ENCODE results near the gene BGLAP.

BGLAP gene

DNA sequence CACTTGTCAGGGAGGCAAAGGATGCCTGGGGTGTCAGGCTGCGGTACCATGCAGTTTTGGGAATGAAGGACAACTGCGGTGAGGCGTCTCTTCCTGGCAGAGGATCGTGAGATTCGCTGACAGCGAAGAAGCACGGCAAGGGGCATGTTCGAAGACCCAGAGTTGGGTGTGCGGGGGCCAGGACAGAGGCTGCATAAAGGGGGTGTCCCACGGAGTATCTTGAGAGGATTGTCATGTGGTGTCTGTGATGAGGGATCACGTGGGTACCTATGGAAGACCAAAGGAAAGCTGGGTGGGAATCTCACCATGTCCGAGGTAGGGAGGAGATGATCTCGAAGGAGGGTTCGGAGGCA is 47.7 kb upstream of the BGLAP start:
- Histone ChIP-seq H3K27ac (ENCODE audit: extremely low read depth, low read depth, low read length) (peak overlapping the region; percentile 50; the same call in 1 of the 2 replicates), H3K4me3 (ENCODE audit: low read depth, low read length) (peak overlapping the region; percentile 80)
- CTCF ChIA-PET: interaction anchor here (1.1 to 1.5 kb wide), 2 partner anchors 9 to 31 kb away, joined by 4 to 7 read pairs; no protein-coding TSS in a partner anchor

DNA sequence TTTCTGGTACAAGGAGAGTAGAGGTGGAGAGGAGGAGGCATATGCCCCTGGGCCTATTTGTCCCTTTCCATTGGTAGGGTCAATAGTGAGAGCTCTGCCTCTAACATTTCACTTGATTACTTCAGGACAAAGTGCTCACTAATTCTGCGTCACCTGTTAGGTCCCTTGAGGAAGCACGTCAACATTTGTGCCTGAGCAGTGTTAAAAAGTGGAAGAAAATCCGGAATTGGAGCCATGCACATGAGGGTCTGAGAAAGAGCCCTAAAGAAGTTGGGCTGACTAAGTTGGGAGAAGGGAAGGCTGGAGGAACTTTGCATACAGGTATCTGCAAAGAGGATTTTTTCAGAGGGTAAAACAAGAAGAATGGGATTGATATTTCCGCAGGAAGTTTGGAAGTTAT is 46.1 kb upstream of the BGLAP start:
- POLR2A ChIA-PET: interaction anchor here (0.6 kb wide), 1 partner anchor 105 kb away, joined by 4 read pairs; no protein-coding TSS in a partner anchor
- no peak overlapping the region for H3K27ac ChIP-seq (ENCODE audit: extremely low read depth, low read depth, low read length)
- CTCF ChIA-PET: no interaction called here

More for the DNA sequence above, 47.7 kb upstream of the BGLAP start:
- TF ChIP-seq ZNF777 (tag by site-specific recombination; IDR thresholded peaks at IDR 0.05; ENCODE audit: borderline replicate concordance): 0 out of 2 replicates have a peak, but pooled peaks have one; percentile 31
- TF ChIP-seq ZNF501 (tag by site-specific recombination; IDR thresholded peaks at IDR 0.05): 0 out of 2 replicates have a peak, but pooled peaks have one; percentile 18
- TF ChIP-seq, protein P1, sequence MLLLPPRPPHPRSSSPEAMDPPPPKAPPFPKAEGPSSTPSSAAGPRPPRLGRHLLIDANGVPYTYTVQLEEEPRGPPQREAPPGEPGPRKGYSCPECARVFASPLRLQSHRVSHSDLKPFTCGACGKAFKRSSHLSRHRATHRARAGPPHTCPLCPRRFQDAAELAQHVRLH (tag by site-specific recombination; IDR thresholded peaks at IDR 0.05): 0 out of 2 replicates have a peak, but pooled peaks have one; percentile 3
- TF ChIP-seq ZNF433 (tag by site-specific recombination; IDR thresholded peaks at IDR 0.05; ENCODE audit: low read depth): no peak
- no peak for TF ChIP-seq ZNF776 (tag by site-specific recombination; IDR thresholded peaks at IDR 0.05; ENCODE audit: borderline replicate concordance)
- TF ChIP-seq ZFHX2 (tag by site-specific recombination; conservative IDR thresholded peaks at IDR 0.05): 0 out of 2 replicates have a peak, but pooled peaks have one; percentile 4
- 0 out of 2 replicates have a peak, but pooled peaks have one; percentile 49 for TF ChIP-seq KLF16 (tag by site-specific recombination; IDR thresholded peaks at IDR 0.05)
- 0 out of 2 replicates have a peak, but pooled peaks have one; percentile 33 for TF ChIP-seq ZNF24 (tag by site-specific recombination; IDR thresholded peaks at IDR 0.05)
- H3K36me3 ChIP-seq (ENCODE audit: control insufficient read depth in 2 of 2, insufficient read depth in 1 of 2, low read length in 2 of 2): peaks cover 0 to 32% of the 10 kb centered on the region in 2 experiments; a peak in 1 of 3 replicates
- POLR2A ChIA-PET: interaction anchor here (0.6 to 2.4 kb wide), 8 partner anchors 9 to 112 kb away, joined by 3 to 49 read pairs (median 3); partner anchors contain the start of genes LMNA and PMF1
- no peaks in the 10 kb centered on the region for H3K9me3 ChIP-seq (ENCODE audit: control insufficient read depth, insufficient read depth, low read depth, low read length)
- H3K4me1 ChIP-seq (ENCODE audit: control insufficient read depth, insufficient read depth, low read length): peaks cover 3% of the 10 kb centered on the region; the same call in 1 of the 2 replicates

More for the DNA sequence above, 46.1 kb upstream of the BGLAP start:
- Histone ChIP-seq H3K9me3 (ENCODE audit: control insufficient read depth, insufficient read depth, low read depth, low read length) (no peaks in the 10 kb centered on the region), H3K4me1 (ENCODE audit: control insufficient read depth, insufficient read depth, low read length) (peaks cover 3% of the 10 kb centered on the region; the same call in 1 of the 2 replicates), H3K36me3 (ENCODE audit: control insufficient read depth in 2 of 2, insufficient read depth in 1 of 2, low read length in 2 of 2) (peaks cover 0 to 46% of the 10 kb centered on the region in 2 experiments; a peak in 1 of 3 replicates), H3K4me3 (ENCODE audit: low read depth, low read length) (no peak overlapping the region)
- TF ChIP-seq ZNF16 (tag by site-specific recombination; IDR thresholded peaks at IDR 0.05; ENCODE audit: low read depth) (no peak), SALL2 (tag by site-specific recombination; IDR thresholded peaks at IDR 0.05; ENCODE audit: borderline replicate concordance) (no peak), ZNF2 (tag by site-specific recombination; IDR thresholded peaks at IDR 0.05) (no peak), GLIS2 (tag by site-specific recombination; IDR thresholded peaks at IDR 0.05) (no peak), ZNF596 (tag by site-specific recombination; IDR thresholded peaks at IDR 0.05) (no peak), ZNF792 (tag by site-specific recombination; IDR thresholded peaks at IDR 0.05) (no peak), ZNF624 (tag by site-specific recombination; IDR thresholded peaks at IDR 0.05) (no peak), ZNF521 (tag by site-specific recombination; IDR thresholded peaks at IDR 0.05) (no peak), TRIM28 (IDR thresholded peaks at IDR 0.05; ENCODE audit: borderline replicate concordance, low read length) (no peak), ZNF138 (tag by site-specific recombination; IDR thresholded peaks at IDR 0.05; ENCODE audit: borderline replicate concordance) (no peak)
- TF ChIP-seq, protein P2, sequence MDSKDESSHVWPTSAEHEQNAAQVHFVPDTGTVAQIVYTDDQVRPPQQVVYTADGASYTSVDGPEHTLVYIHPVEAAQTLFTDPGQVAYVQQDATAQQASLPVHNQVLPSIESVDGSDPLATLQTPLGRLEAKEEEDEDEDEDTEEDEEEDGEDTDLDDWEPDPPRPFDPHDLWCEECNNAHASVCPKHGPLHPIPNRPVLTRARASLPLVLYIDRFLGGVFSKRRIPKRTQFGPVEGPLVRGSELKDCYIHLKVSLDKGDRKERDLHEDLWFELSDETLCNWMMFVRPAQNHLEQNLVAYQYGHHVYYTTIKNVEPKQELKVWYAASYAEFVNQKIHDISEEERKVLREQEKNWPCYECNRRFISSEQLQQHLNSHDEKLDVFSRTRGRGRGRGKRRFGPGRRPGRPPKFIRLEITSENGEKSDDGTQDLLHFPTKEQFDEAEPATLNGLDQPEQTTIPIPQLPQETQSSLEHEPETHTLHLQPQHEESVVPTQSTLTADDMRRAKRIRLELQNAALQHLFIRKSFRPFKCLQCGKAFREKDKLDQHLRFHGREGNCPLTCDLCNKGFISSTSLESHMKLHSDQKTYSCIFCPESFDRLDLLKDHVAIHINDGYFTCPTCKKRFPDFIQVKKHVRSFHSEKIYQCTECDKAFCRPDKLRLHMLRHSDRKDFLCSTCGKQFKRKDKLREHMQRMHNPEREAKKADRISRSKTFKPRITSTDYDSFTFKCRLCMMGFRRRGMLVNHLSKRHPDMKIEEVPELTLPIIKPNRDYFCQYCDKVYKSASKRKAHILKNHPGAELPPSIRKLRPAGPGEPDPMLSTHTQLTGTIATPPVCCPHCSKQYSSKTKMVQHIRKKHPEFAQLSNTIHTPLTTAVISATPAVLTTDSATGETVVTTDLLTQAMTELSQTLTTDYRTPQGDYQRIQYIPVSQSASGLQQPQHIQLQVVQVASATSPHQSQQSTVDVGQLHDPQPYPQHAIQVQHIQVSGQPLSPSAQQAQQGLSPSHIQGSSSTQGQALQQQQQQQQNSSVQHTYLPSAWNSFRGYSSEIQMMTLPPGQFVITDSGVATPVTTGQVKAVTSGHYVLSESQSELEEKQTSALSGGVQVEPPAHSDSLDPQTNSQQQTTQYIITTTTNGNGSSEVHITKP (tag by site-specific recombination; IDR thresholded peaks at IDR 0.05): no peak
- TF ChIP-seq, protein P3, sequence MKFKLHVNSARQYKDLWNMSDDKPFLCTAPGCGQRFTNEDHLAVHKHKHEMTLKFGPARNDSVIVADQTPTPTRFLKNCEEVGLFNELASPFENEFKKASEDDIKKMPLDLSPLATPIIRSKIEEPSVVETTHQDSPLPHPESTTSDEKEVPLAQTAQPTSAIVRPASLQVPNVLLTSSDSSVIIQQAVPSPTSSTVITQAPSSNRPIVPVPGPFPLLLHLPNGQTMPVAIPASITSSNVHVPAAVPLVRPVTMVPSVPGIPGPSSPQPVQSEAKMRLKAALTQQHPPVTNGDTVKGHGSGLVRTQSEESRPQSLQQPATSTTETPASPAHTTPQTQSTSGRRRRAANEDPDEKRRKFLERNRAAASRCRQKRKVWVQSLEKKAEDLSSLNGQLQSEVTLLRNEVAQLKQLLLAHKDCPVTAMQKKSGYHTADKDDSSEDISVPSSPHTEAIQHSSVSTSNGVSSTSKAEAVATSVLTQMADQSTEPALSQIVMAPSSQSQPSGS (tag by site-specific recombination; IDR thresholded peaks at IDR 0.05; ENCODE audit: low read depth): no peak
- TF ChIP-seq, protein P4, sequence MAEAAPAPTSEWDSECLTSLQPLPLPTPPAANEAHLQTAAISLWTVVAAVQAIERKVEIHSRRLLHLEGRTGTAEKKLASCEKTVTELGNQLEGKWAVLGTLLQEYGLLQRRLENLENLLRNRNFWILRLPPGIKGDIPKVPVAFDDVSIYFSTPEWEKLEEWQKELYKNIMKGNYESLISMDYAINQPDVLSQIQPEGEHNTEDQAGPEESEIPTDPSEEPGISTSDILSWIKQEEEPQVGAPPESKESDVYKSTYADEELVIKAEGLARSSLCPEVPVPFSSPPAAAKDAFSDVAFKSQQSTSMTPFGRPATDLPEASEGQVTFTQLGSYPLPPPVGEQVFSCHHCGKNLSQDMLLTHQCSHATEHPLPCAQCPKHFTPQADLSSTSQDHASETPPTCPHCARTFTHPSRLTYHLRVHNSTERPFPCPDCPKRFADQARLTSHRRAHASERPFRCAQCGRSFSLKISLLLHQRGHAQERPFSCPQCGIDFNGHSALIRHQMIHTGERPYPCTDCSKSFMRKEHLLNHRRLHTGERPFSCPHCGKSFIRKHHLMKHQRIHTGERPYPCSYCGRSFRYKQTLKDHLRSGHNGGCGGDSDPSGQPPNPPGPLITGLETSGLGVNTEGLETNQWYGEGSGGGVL (tag by site-specific recombination; IDR thresholded peaks at IDR 0.05): no peak
- TF ChIP-seq, protein P1 (tag by site-specific recombination; IDR thresholded peaks at IDR 0.05): no peak
- TF ChIP-seq, protein P5, sequence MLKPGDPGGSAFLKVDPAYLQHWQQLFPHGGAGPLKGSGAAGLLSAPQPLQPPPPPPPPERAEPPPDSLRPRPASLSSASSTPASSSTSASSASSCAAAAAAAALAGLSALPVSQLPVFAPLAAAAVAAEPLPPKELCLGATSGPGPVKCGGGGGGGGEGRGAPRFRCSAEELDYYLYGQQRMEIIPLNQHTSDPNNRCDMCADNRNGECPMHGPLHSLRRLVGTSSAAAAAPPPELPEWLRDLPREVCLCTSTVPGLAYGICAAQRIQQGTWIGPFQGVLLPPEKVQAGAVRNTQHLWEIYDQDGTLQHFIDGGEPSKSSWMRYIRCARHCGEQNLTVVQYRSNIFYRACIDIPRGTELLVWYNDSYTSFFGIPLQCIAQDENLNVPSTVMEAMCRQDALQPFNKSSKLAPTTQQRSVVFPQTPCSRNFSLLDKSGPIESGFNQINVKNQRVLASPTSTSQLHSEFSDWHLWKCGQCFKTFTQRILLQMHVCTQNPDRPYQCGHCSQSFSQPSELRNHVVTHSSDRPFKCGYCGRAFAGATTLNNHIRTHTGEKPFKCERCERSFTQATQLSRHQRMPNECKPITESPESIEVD (tag by site-specific recombination; IDR thresholded peaks at IDR 0.05): no peak

Measured in HEK293 (cell line).